Fibroblast of lung (primary cell): ENCODE data around the gene MYADM.

Source experiments
- CTCF ChIP-seq, 2 donors: IDR thresholded peaks in 1 of 2; conservative IDR thresholded peaks in 1 of 2; 1 replicate in 1 of 2; 2 replicates in 1 of 2; pipeline ENCODE4 v1.5.1; 2011 to 2012; ENCODE audit warnings: low read length in 2 of 2, control low read depth in 1 of 2, inconsistent platforms in 1 of 2, low read depth in 1 of 2, mild to moderate bottlenecking in 1 of 2
- EZH2 ChIP-seq: IDR thresholded peaks from 2 replicates; pipeline ENCODE4 v1.5.1; 2012; ENCODE audit warnings: low read length, control low read depth, mild to moderate bottlenecking; ENCODE audit errors: missing control alignments

- TF ChIP-seq EZH2, result no peak
- TF ChIP-seq CTCF (conservative IDR thresholded peaks at IDR 0.05 in 1 of 2, IDR thresholded peaks at IDR 0.05 in 1 of 2; ENCODE audit: low read depth in 1 of 2, low read length in 2 of 2), result no peak
Observed at GRCh38 chr19:53885036-53885435, 17.4 kb downstream of the MYADM start.
